Measurements from ENCODE around the gene KCNJ6.
"Not testable (repeated sequence)": the region's sequence is repeated elsewhere in the genome, so short reads cannot be mapped to it uniquely, and the experiment has no call there.

The KCNJ6 gene

GRCh38 chr21:37592496-37592895, 323.8 kb downstream of the KCNJ6 start:
- no peak for DNase-seq

GRCh38 chr21:37591994-37592393, 324.3 kb downstream of the KCNJ6 start:
- not testable (repeated sequence) for DNase-seq

- DNase-seq: not testable (repeated sequence)
Observed at GRCh38 chr21:37590836-37591235, 325.4 kb downstream of the KCNJ6 start.

GRCh38 chr21:37588644-37589043, 327.6 kb downstream of the KCNJ6 start:
- DNase-seq: not testable (repeated sequence)

DNA sequence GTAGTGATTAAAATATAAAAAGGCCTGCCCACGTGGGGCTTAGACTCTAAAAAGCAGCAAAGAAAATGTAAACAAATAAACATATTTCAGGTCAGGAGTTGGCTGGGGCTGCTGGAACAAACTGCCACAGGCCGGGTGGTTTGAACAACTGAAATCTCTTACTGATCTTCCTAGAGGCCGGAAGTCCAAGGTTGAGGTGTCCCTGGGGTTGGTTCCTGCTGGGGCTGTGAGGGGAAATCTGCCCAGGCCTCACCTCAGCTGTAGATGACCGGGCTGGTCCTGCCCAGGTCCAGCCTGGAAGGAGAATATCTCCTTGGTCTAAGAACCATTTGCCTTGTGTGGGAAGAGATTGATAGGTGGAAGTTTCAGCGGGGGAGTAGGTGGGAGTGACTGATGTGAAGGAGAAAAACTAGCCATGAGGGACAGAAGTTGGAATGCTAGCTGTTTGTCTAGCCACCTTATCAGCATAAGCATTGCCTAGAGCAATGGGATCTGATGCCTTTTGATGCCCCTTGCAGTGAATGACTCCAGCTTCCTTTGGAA, 328.6 kb downstream of the KCNJ6 start:
- no peak for DNase-seq

DNA sequence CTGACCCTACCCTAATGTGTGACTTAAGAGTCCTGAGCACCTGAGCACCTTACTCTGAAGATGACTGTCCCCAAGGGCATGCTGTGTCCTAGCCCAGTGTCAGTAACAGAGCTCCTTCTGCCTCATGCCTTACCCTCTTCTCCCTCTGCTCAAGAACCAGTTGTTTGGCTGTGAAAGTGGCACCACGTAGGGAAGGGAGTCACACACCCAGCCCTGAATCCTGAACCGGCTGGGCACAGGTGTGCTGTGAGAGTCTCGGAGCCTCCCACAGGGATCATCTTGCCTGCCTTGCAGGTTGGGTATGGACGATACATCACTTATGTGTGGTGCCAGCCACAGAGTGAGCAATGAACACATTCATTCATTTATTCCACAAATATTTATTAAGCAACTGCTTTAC, 329.1 kb downstream of the KCNJ6 start:
- DNase-seq: no peak

DNA sequence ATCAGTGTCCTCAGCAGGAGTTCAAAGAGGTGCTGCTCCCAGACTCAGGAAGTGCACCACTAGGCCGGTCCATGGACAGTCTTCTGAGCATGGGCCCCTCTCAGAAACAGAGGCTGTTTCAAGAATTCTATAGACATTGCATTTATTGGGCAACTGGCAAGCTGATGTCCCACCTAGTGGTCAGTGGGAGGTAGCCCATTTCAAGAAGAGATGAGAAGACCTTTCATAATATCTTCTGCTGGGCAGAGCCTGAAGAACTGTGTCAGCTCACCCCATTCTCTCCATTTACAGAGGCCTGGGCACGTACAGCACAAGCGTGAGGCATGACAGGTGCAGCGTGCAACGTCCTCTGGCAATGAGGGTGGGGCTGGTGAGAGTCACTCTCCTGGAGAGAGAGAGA, 333.7 kb downstream of the KCNJ6 start:
- no peak for DNase-seq

DNA sequence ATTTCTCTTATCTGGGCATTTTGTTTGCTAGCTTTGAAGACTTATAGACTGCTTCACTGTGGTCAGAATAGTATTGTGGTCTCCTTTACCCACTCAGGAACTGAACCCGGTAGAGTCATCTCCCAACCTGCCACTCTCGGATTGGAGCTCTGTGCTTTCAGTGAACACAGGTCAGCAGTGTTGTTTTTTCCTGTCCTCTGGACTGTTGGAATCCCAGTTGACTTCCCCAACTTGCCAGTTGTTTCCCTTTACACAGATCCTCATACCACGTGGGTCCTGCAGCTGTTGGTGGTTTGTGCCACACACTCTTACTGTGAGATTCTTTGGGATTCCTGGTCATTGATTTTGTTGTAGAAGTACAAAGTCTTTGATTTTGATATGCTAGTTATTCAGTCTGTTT, 335.6 kb downstream of the KCNJ6 start:
- no peak for DNase-seq

GRCh38 chr21:37579356-37579755, 336.9 kb downstream of the KCNJ6 start:
- no peak for DNase-seq

GRCh38 chr21:37578471-37579126, 337.7 kb downstream of the KCNJ6 start:
- no peak for DNase-seq

DNA sequence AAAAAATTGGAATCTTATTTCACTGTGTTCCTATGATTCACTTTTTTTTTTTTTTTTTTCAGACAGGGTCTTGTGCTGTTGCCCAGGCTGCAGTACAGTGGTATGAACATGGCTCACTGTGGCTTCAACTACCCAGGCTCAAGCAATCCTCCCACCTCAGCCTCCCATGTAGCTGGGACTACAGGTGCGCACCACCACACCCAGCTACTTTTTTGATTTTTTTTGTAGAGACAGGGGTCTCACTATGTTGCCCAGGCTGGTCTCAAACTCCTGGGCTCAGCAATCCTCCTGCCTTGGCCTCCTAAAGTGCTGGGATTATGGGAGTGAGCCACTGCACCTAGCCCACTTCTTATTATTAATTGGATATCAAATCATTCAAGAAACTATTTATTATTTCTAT, 339.3 kb downstream of the KCNJ6 start:
- DNase-seq: not testable (repeated sequence)

DNA sequence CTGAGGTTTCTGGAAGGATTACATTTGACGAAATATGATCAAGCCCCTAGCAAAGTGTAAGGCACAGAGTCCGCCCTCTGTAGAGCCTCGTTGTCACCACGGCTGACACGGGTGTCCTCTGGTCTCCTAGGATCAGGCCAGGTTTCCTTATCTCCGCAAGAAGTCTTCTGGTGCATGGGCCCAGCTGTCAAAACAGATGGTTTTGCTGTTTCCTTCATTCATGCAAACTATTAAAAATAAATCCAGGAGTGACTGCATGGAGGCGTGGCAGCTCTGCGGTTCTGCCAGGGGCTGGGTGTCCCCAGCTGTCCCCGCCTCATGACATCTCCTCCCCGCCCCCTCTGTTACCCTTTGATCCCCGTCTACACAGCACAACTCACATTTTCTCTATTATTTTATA, 340.7 kb downstream of the KCNJ6 start:
- DNase-seq: no peak

DNA sequence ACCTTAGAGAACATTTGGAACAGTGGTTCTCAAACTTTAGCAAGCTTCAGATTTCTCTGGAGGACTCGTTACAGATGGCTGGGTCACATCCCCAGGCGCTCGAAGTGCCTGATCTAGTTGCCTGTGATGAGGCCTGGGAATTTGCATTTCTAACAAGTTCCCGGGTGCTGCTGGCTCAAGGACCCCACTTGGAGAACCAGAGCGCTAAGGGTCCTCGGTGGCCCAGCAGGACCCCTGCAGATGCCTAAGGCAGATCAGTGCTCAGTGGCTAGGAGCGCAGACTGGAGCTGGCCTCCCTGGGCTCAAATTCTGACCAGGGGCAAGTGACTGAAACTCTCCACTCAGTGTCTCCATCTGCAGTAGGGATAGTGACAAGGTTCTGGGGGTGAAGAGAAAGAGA, 341.5 kb downstream of the KCNJ6 start:
- no peak for DNase-seq

DNA sequence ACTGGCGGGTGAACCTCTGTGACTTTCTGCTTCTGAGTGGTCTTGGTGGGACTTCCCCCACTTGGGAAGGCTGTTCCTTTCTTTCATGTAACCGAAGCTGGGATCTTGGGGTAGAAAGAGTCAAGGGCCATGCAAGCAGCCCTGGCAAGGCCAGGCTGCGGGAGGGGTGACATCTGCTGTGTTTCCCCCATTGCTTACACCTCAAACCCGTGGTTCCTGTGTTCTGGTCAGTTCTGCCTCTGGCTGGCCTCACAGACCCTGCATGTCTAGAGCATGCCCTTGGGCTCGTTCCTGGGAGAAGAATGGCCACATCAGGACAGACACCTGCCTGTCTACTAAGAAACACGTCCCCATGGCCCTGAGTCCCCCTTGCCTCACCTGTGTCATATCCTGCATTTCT, 341.9 kb downstream of the KCNJ6 start:
- no peak for DNase-seq

- no peak for DNase-seq
Observed at GRCh38 chr21:37571442-37571841, 344.8 kb downstream of the KCNJ6 start.

DNA sequence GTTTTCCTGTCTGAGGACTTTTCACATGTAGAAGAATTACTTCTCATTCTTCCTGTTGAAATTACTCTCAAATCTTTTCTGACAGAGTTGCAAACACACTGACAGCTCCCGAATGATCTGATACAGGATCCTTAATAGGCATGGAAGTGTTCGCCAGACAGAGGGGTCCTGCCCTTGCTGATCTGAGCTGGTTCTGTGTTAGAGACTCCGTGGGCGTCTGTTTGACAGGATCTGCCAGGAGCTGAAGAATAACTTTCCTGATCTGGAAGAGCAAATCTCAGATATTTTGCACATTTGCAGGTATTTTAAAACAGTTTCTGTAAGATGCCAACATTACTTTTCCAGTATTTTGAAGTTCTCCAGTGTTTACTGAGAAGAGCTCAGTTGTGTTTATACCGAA, 347.3 kb downstream of the KCNJ6 start:
- no peak for DNase-seq

GRCh38 chr21:37568415-37568814, 347.8 kb downstream of the KCNJ6 start:
- DNase-seq: no peak

- DNase-seq: no peak
Observed at GRCh38 chr21:37566790-37567615, 349.3 kb downstream of the KCNJ6 start.

GRCh38 chr21:37565530-37566223, 350.6 kb downstream of the KCNJ6 start:
- DNase-seq: no peak

DNA sequence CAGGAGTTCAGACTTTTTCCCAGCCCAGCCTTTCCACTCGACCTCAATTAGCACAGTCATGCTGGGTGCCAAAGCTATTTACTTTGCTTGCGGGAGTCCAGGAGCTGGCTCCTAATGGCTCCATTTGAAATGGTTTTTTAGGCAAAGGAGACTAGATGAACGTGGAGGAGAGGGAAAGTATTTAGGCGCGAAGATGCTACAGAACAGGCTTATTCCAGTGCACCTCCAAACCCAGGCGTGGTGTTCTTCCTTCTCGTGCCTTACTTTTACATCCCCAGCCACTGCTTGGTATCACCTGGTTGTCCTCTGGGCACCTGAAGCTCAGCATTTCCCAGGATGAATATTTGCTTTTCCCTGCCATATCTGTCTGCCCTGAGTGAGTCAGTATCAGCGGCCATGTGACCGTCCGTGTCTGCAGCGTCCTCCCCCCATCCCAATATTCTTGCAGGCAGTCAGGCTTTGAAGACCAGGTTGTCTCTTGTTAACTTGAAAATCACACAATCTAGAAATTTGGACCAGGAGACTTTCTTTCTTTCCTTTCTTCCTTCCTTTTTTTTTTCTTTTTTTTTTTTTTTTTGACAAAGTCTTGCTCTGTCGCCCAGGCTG, 351.2 kb downstream of the KCNJ6 start:
- DNase-seq: no peak

- peak; percentile 71 for DNase-seq
Observed at GRCh38 chr21:37564341-37564923, 351.8 kb downstream of the KCNJ6 start.

GRCh38 chr21:37563641-37564340, 352.5 kb downstream of the KCNJ6 start:
- peak; percentile 93 for DNase-seq

Measured in left hindlimb (tissue), 1 donor.